Natural killer cell treated with Interleukin-12 subunit alpha and Interleukin-12 subunit beta and Interleukin-15 and Interleukin-18, amount 100 ng/mL, for 72 hours (primary cell): ENCODE results near the gene CDC42EP3. TPM values are rescaled to one million over a fixed set of nuclear protein-coding genes. Genes with fewer than 3 reads are reported as not detected.
A peak's percentile ranks its signal among the peaks of the same experiment; 100 is the strongest.

Experiments used
- ATAC-seq, 2 donors: fragments of 150-1000 bp; cut with Tn5 transposase in 1 of 2; sonication (Bioruptor Pico), chemical (Tn5 transposase) in 1 of 2; 2 replicates each; pipeline ENCODE4 v1.10.0; 2021
- DNase-seq: peaks from one replicate; pipeline ENCODE4 v3.0.0; 2022; ENCODE audit warnings: low spot score
- H3K27ac Mint-ChIP-seq, 2 donors: 1 replicate in 1 of 2; 2 replicates in 1 of 2; pipeline ENCODE4 v1.8.0; 2022; ENCODE audit warnings: mixed read lengths in 2 of 2, mild to moderate bottlenecking in 1 of 2, moderate library complexity in 1 of 2
- H3K27me3 Mint-ChIP-seq, 2 donors: 1 replicate in 1 of 2; 2 replicates in 1 of 2; pipeline ENCODE4 v1.8.0; 2022; ENCODE audit warnings: mixed read lengths in 2 of 2
- H3K36me3 Mint-ChIP-seq: one replicate; pipeline ENCODE4 v1.8.0; 2022; ENCODE audit warnings: mixed read lengths
- H3K4me1 Mint-ChIP-seq, 2 donors: 1 replicate in 1 of 2; 2 replicates in 1 of 2; pipeline ENCODE4 v1.8.0; 2022; ENCODE audit warnings: low read depth in 2 of 2, mixed read lengths in 2 of 2, mild to moderate bottlenecking in 1 of 2
- H3K4me3 Mint-ChIP-seq: one replicate; pipeline ENCODE4 v1.8.0; 2022; ENCODE audit warnings: mixed read lengths
- H3K9me3 Mint-ChIP-seq: 2 replicates; pipeline ENCODE4 v1.8.0; 2022; ENCODE audit warnings: mixed read lengths
- total RNA-seq, 2 donors: library from RNA; stranded (reverse); gene quantifications; one replicate each; pipeline ENCODE4 v1.2.3, GENCODE V29; 2022

The CDC42EP3 gene
- total RNA-seq, 2 donors from 2014 or later, result 36.0 to 40.1 TPM

DNA sequence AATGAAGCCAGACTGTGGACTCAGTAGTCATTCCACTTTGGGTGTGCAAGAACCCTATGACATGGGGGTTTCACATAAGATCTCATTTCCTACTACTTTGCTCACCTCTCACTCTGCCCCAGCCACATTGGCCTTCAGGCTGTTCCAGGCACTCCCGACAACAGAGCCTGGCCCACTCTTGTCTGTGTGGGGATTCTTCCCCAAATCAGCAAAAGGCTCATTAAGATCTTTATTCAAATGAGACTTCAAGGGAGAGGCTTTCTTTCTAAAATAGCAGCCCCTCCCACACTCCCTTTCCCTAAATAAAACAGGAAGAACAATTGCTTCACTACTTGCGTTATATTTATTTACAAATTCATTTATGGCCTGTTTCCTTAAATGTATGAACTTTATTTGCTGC lies 3.5 kb upstream of the CDC42EP3 start:
- Mint-ChIP-seq H3K4me1 (peaks cover 11 to 23% of the 10 kb centered on the region in 2 donors), H3K27me3 (no peaks in the 10 kb centered on the region), H3K4me3 (no peak overlapping the region), H3K9me3 (no peaks in the 10 kb centered on the region), H3K27ac (peak overlapping the region; percentile 9 to 43), H3K36me3 (peaks cover 6% of the 10 kb centered on the region)
- ATAC-seq (no peak), DNase-seq (no peak)

DNA sequence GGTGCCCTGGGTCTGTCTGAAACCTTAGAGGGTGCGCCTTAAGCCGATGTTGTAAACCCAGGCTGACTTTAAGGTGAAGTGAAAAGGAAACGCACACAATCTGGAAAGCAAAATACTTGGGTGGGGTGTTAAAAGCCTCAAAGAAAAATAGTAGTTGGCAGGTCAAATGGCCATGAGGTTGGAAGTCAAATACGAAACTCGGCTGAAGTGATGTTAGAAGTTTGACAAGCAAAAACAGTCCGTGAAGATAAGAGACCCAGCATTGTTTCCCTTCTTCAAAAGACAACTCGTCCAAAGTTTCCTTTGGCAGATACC lies 1.4 kb upstream of the CDC42EP3 start:
- DNase-seq (no peak), ATAC-seq (no peak)
- peaks cover 6% of the 10 kb centered on the region for H3K36me3 Mint-ChIP-seq
- peak overlapping the region; percentile 97 for H3K4me3 Mint-ChIP-seq
- no peaks in the 10 kb centered on the region for H3K9me3 Mint-ChIP-seq
- no peaks in the 10 kb centered on the region for H3K27me3 Mint-ChIP-seq
- H3K4me1 Mint-ChIP-seq, result peaks cover 30 to 40% of the 10 kb centered on the region in 2 donors
- H3K27ac Mint-ChIP-seq, result peak overlapping the region; percentile 50 to 82

DNA sequence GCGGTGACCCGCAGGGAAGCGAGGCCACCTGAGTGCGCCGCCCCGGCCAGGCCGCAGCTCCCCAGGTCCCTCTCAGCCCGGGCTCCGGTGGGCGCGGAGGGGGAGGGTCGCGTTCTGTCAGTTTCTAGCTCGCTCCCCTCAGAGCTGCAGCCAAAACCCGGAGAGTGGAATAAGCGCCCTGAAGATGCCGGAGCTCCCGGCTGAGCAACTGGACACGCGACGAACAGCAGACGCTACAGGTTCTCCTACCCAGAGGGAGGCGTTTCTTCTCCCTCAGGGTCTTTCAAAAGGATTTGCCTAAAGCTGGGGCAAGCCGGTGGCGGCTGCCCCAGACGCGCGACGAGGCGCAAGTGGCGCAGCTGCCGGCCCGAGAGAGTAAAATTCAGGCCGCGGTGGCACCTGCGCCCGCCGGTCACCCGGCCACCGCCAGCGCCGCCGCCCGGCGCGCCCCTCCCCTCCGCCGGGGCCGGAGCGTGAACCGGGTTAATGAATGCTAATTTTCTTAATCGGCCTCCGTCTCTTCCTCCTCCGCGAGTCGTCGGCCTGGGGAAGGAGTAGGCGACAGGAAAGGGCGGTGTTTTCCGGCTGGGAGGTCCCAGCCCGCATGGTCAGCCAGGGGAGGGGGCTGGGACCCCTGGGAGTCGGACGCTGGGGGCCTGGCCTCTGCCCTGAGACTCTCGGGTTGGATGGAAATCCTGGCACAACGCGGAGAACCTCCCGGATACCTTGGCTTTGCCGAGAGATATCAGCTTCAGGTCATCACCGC lies 845 bp upstream of the CDC42EP3 start:
- Mint-ChIP-seq H3K9me3 (no peaks in the 10 kb centered on the region), H3K4me3 (peak overlapping the region; percentile 97), H3K27me3 (no peaks in the 10 kb centered on the region), H3K36me3 (peaks cover 6% of the 10 kb centered on the region), H3K4me1 (peaks cover 30 to 44% of the 10 kb centered on the region in 2 donors), H3K27ac (peak overlapping the region; percentile 50 to 82)
- peak; percentile 69 for DNase-seq
- peak; percentile 54 to 62 for ATAC-seq

DNA sequence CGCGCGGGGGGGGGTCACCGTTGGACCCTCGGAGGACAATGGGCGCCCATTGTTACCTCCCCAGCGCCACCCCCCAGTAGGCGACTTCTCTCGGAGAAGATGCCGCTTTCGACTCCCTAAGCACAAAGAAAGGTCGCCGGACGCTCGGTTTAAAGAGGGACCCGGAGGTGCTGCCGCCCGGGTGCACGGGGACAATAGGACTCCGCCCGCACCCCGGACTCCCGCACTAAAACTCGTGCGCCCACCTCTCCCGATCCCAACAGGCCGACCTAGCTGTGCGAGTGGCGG lies 318 bp upstream of the CDC42EP3 start:
- Mint-ChIP-seq H3K4me3 (peak overlapping the region; percentile 97), H3K9me3 (no peaks in the 10 kb centered on the region), H3K27me3 (no peaks in the 10 kb centered on the region), H3K4me1 (peaks cover 36 to 48% of the 10 kb centered on the region in 2 donors), H3K36me3 (peaks cover 6% of the 10 kb centered on the region), H3K27ac (peak overlapping the region; percentile 50 to 82)
- ATAC-seq, result peak in 1 of 2 donors; percentile 11
- no peak for DNase-seq

DNA sequence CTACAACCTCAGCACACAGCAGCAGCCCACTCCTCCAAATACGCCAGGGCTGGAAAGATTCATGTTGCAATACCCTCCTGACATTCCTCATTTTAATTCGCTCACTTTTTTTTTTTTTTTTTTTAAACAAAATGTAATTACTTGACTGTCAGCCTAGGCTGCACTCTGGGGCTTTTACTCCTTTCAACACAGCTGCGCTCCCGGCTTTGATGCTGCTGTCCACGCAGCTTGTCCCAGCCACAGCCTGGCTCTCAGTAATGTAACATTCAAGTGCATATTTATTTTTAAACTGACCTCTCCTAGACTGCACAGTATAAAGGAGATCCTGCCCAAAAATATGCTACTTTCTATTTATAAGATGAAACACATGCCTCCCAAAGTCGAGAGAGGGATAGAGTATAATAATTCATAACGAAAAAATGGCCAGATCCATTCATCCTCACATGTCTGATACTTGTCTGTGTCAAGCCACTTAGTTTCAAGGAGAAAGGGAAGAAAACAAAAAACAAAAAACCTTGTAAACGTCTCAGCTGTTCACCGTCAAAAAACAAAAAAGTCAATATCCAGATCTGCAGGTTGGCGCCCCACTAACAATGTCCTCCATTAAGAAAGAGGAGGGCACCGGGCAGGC lies 949 bp downstream of the CDC42EP3 start:
- no peak for DNase-seq
- peaks cover 6% of the 10 kb centered on the region for H3K36me3 Mint-ChIP-seq
- ATAC-seq, result no peak
- H3K27me3 Mint-ChIP-seq, result no peaks in the 10 kb centered on the region
- H3K4me1 Mint-ChIP-seq, result peaks cover 47 to 57% of the 10 kb centered on the region in 2 donors
- H3K9me3 Mint-ChIP-seq, result no peaks in the 10 kb centered on the region
- peak overlapping the region; percentile 97 for H3K4me3 Mint-ChIP-seq
- peak overlapping the region; percentile 83 to 99 for H3K27ac Mint-ChIP-seq

DNA sequence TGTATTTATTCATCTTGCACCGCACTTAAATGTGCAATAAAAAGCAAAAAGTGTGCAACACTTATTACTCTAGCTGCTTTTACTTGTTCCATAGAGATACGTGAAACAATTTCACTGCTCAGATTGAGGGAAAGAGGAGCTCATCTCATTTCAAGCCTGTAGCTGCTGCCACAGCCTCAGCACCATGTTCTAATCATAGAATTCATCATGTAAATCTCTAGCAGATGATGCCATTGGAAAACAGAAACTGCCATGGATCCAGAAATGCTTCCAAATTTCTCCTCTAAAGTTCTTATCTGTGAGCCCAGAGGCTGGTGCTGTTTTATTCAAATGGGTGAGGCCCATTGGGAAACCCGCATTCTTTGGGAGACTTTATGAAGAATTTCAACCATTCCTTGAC lies 2.0 kb downstream of the CDC42EP3 start:
- Mint-ChIP-seq H3K36me3 (peaks cover 6% of the 10 kb centered on the region), H3K4me3 (peak overlapping the region; percentile 97), H3K9me3 (no peaks in the 10 kb centered on the region), H3K27me3 (no peaks in the 10 kb centered on the region), H3K27ac (peak overlapping the region; percentile 83 to 99), H3K4me1 (peaks cover 52 to 61% of the 10 kb centered on the region in 2 donors)
- DNase-seq (no peak), ATAC-seq (no peak)

DNA sequence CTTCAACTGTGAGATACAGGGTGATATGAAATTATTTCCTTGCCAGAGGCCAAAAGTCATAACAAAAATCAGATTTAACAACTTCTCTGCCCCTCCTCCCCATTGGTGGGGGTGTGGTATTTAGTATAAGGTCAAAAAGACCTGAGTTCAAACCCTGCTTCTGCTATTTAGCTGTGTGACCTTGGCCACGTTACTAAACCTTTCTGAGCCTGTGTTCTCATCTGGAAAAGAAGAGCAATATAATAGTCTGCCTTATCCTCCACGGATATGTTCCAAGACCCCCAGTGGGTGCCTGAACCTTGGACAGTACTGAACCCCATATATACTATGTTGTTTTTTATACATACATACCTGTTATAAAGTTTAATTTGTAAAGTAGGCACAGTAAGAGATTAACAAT lies 3.7 kb downstream of the CDC42EP3 start:
- Mint-ChIP-seq H3K9me3 (no peaks in the 10 kb centered on the region), H3K36me3 (peaks cover 6% of the 10 kb centered on the region), H3K27ac (peak overlapping the region; percentile 18 to 74)

DNA sequence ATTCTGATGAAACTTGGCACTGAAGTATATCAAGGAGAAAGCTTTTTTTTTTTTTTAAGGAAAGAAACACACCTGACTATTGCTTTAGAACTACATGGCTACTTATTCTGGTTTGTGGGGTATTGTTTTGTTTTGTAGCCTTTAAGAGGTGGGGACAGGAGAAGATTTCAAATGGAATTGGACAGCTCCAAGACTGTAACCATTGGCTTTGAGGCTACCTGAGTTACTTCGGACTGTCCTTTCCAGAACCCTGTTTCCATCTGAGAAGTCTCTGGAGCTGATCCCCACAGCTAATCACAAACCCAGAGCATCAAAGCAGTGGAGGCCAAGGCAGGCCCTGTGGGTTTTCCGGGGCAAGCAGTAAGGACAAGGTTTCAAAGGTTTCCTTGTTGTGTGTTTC lies 4.7 kb downstream of the CDC42EP3 start:
- Mint-ChIP-seq H3K27me3 (no peaks in the 10 kb centered on the region), H3K9me3 (no peaks in the 10 kb centered on the region), H3K36me3 (peaks cover 6% of the 10 kb centered on the region), H3K4me3 (no peak overlapping the region), H3K4me1 (peaks cover 65 to 69% of the 10 kb centered on the region in 2 donors), H3K27ac (peak overlapping the region; percentile 18 to 74)
- ATAC-seq (no peak), DNase-seq (no peak)

More for the DNA sequence above, 3.7 kb downstream of the CDC42EP3 start:
- no peak for DNase-seq
- ATAC-seq, result no peak
- H3K27me3 Mint-ChIP-seq, result no peaks in the 10 kb centered on the region
- H3K4me3 Mint-ChIP-seq, result no peak overlapping the region
- peaks cover 62 to 63% of the 10 kb centered on the region in 2 donors for H3K4me1 Mint-ChIP-seq

DNA sequence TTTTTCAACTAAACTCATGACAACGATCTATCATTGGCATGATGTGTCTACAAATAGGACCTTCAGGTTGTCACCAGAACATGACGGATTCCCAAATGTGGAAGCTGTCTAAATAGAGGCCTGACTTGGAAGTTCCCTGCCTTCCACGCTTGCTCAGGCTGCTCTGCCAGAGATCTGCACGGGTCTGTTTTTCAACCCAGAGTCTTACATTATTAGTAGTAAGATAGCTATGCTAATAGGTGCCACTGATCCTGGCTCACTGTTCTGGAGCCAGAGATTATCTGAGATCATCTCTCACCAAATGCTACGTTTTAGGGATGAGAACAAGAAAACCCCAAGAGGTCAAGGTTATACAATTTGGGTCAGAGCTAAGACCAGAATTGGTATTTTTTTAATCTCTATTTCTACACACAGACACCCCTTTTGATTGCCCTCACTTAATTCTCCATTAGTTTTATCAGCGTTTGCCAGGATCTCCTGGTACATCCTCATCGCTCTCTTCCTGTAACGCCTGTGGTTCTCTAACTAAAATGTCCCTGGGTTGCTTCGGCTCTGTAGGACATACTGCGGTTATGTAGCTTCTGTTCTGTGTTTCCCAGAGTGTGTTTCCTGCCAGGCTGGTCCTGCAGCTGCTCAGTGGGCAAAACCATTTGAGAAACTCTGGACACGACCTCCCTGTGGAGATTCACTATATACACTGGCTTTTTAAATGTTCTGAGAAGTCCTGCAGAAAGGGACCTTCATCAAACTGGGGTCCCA lies 5.7 kb downstream of the CDC42EP3 start:
- Mint-ChIP-seq H3K27me3 (no peaks in the 10 kb centered on the region), H3K27ac (peak overlapping the region; percentile 45 to 74), H3K36me3 (peaks cover 5% of the 10 kb centered on the region), H3K4me3 (peak overlapping the region; percentile 43), H3K4me1 (peaks cover 71 to 74% of the 10 kb centered on the region in 2 donors), H3K9me3 (no peaks in the 10 kb centered on the region)
- no peak for DNase-seq
- no peak for ATAC-seq

DNA sequence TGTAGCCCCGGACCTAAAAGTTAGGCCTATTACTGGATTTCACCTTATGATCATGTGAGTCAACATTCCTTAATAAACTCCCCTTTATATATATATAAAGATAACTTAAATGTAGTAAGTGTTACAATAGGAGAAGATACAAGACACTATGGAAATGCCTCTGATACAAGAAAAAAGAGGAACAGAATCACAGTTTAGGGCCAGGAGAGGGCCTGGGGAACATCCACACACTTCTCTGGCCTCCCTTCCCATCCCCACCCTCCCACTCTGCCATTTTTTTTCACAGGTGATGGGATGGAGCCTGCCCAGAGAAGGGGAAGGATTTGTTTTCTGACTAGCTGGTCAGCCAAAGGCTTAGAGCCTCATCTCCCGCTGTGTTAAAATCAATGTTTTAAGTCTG lies 6.4 kb downstream of the CDC42EP3 start:
- H3K36me3 Mint-ChIP-seq, result no peaks in the 10 kb centered on the region
- no peak for ATAC-seq
- peak overlapping the region; percentile 45 to 74 for H3K27ac Mint-ChIP-seq
- H3K4me1 Mint-ChIP-seq, result peaks cover 66 to 74% of the 10 kb centered on the region in 2 donors
- no peak for DNase-seq
- no peaks in the 10 kb centered on the region for H3K27me3 Mint-ChIP-seq
- no peaks in the 10 kb centered on the region for H3K9me3 Mint-ChIP-seq
- no peak overlapping the region for H3K4me3 Mint-ChIP-seq

DNA sequence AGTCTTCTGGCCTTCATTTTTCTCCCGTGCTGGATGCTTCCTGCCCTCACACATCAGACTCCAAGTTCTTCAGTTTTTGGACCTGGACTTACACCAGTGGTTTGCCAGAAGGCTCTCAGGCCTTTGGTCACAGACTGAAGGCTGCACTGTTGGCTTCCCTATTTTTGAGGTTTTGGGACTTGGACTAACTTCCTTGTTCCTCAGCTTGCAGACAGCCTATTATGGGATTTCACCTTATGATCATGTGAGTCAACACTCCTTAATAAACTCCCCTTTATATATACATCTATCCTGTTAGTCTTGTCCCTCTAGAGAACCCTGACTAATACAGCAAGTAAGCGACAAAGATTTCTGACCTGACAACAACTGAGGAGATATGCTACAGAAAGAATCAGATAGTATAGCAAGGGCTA lies 7.2 kb downstream of the CDC42EP3 start:
- no peaks in the 10 kb centered on the region for H3K9me3 Mint-ChIP-seq
- ATAC-seq (no peak), DNase-seq (no peak)
- peak overlapping the region; percentile 1 for H3K4me3 Mint-ChIP-seq
- peak overlapping the region; percentile 54 to 61 for H3K27ac Mint-ChIP-seq
- H3K4me1 Mint-ChIP-seq, result peaks cover 63 to 74% of the 10 kb centered on the region in 2 donors
- no peaks in the 10 kb centered on the region for H3K36me3 Mint-ChIP-seq
- no peaks in the 10 kb centered on the region for H3K27me3 Mint-ChIP-seq

DNA sequence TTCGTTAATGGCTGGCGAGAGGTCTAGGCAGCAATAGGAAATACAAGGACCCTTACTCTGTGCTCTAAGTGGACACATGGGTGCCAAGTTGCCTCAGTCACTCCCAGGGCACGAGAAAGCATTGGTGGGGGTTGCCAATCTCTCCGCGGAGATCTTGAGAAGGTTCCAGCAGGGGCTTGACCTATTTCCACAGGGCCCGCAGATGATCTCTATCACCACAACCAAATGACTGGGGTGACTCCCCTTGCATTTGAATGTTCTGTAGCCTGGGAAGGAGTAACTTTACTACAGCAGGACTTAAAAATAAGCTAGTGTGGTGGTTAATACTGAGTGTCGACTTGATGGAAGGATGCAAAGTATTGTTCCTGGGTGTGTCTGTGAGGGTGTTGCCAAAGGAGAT lies 8.1 kb downstream of the CDC42EP3 start:
- DNase-seq (no peak), ATAC-seq (no peak)
- H3K4me3 Mint-ChIP-seq, result peak overlapping the region; percentile 11
- no peaks in the 10 kb centered on the region for H3K9me3 Mint-ChIP-seq
- H3K27ac Mint-ChIP-seq, result peak overlapping the region; percentile 54 to 70
- no peaks in the 10 kb centered on the region for H3K36me3 Mint-ChIP-seq
- H3K4me1 Mint-ChIP-seq, result peaks cover 65 to 74% of the 10 kb centered on the region in 2 donors
- H3K27me3 Mint-ChIP-seq, result no peaks in the 10 kb centered on the region

DNA sequence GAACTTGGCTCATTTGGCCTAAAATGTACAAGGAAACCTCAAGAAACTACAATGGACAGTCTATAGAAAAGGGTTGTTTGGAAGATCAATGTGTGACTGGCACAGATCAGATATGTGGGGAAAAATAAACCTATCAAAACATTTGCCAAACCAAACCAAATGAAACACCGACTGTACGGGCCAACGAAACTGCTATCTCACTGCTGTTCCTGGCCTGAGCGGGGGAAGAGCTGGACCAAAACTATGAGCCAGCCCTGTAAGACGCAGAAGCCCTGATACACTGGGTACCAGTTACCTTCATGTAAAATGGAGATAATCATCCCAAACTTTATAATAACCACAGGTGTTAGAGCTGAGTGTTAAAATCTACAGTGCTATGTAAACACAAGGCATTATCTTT lies 11.7 kb downstream of the CDC42EP3 start:
- Mint-ChIP-seq H3K4me3 (no peak overlapping the region), H3K9me3 (no peaks in the 10 kb centered on the region), H3K27me3 (no peaks in the 10 kb centered on the region), H3K27ac (peak overlapping the region; percentile 57 to 95), H3K36me3 (peaks cover 5% of the 10 kb centered on the region), H3K4me1 (peaks cover 67 to 86% of the 10 kb centered on the region in 2 donors)
- DNase-seq (no peak), ATAC-seq (no peak)

DNA sequence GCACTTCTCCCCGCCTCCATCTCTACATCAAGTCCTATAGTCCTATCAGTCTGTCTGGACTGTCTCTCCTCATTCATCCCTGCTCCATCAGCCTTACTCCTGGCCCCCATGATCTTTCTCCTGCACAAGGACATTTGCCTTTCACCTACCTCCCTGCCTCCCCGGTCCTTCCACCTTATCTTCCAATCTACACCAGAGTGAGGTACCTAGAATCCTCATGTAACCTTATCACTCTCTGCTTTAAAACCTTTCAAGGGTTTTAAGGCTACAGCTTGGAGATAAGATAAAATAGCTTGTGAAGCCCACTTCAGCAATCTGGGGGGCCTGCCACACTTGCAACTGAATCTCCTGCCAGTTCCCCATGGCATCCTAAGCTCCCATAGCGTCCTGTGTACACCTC lies 12.8 kb downstream of the CDC42EP3 start:
- H3K4me3 Mint-ChIP-seq, result peak overlapping the region; percentile 1
- no peak for ATAC-seq
- DNase-seq, result no peak
- H3K9me3 Mint-ChIP-seq, result no peaks in the 10 kb centered on the region
- H3K27ac Mint-ChIP-seq, result peak overlapping the region; percentile 57 to 95
- H3K36me3 Mint-ChIP-seq, result peaks cover 5% of the 10 kb centered on the region
- H3K4me1 Mint-ChIP-seq, result peaks cover 67 to 84% of the 10 kb centered on the region in 2 donors
- no peaks in the 10 kb centered on the region for H3K27me3 Mint-ChIP-seq
